Endothelial cell of umbilical vein (primary cell): Measurements from ENCODE around the gene TWIST2. TPM values are rescaled to one million over a fixed set of nuclear protein-coding genes. Genes with fewer than 3 reads are reported as not detected.

Source experiments
- BruUV-seq: library from RNA; stranded (reverse); fragments of 400-500 nt; replicated peaks from 2 replicates; lab custom pipeline; 2021; lab: Mats Ljungman, UMichigan
- CTCF ChIA-PET: fragments of 300-600, 350-600 bp; sonication (Branson Sonifier 250); formaldehyde crosslinking; loops from one replicate; lab custom pipeline; 2021; ENCODE audit warnings: antibody characterized with exemption, inconsistent platforms; lab: Charles Lee
- POLR2A ChIA-PET: fragments of 300-600, 350-600 bp; sonication (Branson Sonifier 250); formaldehyde crosslinking; loops from one replicate; lab custom pipeline; 2021; ENCODE audit warnings: antibody characterized with exemption, inconsistent platforms; lab: Charles Lee
- DNase-seq: peaks from one replicate; pipeline ENCODE4 v3.0.0-alpha.2; 2011; ENCODE audit warnings: low read depth, low spot score
- FAIRE-seq: peaks from 2 replicates; lab custom pipeline; 2011; peaks lifted over from hg19 to GRCh38; lab: Jason Lieb, UNC
- H2AFZ ChIP-seq: 2 replicates; pipeline ENCODE4 v1.6.0; 2012; ENCODE audit warnings: low read depth, low read length, control low read depth, inconsistent platforms
- H3K27ac ChIP-seq: 2 replicates; pipeline ENCODE4 v1.5.1; 2011; ENCODE audit warnings: low read depth, mild to moderate bottlenecking, control low read depth, low read length, moderate library complexity; ENCODE audit not compliant: insufficient read depth
- H3K27me3 ChIP-seq, 2 experiments: 2 replicates each; pipeline versions ENCODE4 v1.6.0 to v1.6.1; 2011; ENCODE audit warnings: low read length in 2 of 2, mixed read lengths in 1 of 2; ENCODE audit not compliant: control insufficient read depth in 2 of 2, insufficient read depth in 2 of 2
- H3K36me3 ChIP-seq, 2 experiments: 2 replicates in 1 of 2; 3 replicates in 1 of 2; pipeline ENCODE4 v1.5.1; 2011; ENCODE audit warnings: low read length in 2 of 2, mild to moderate bottlenecking in 1 of 2, moderate library complexity in 1 of 2; ENCODE audit not compliant: control insufficient read depth in 2 of 2, insufficient read depth in 2 of 2; ENCODE audit errors: extremely low read depth in 1 of 2
- H3K4me1 ChIP-seq: 3 replicates; pipeline ENCODE4 v1.5.1; 2011; ENCODE audit warnings: mild to moderate bottlenecking, low read length; ENCODE audit not compliant: control insufficient read depth, insufficient read depth; ENCODE audit errors: extremely low read depth
- H3K4me2 ChIP-seq: 2 replicates; pipeline ENCODE4 v1.6.1; 2011; ENCODE audit warnings: low read length, control low read depth, mixed read lengths; ENCODE audit not compliant: insufficient read depth
- H3K4me3 ChIP-seq, 3 experiments: fragments of 200-600 bp in 1 of 3; sonication (generic), shearing (Covaris generic) in 1 of 3; replicated peaks in 1 of 3; 2 replicates each; pipeline ENCODE4 v1.5.1; 2011 to 2016; ENCODE audit warnings: control low read depth in 3 of 3, low read length in 3 of 3, mild to moderate bottlenecking in 2 of 3, inconsistent platforms in 1 of 3, low read depth in 1 of 3, moderate library complexity in 1 of 3; ENCODE audit not compliant: insufficient read depth in 1 of 3
- H3K79me2 ChIP-seq: 2 replicates; pipeline ENCODE4 v1.6.0; 2012; ENCODE audit warnings: low read length, inconsistent platforms; ENCODE audit not compliant: control insufficient read depth, insufficient read depth
- H3K9ac ChIP-seq: replicated peaks from 2 replicates; pipeline ENCODE3; 2011; ENCODE audit warnings: low read length, control low read depth; ENCODE audit not compliant: insufficient read depth; ENCODE audit errors: extremely low read depth
- H3K9me1 ChIP-seq: replicated peaks from 3 replicates; pipeline ENCODE4 v1.6.0; 2011; ENCODE audit warnings: mild to moderate bottlenecking, low read length; ENCODE audit not compliant: control insufficient read depth, insufficient read depth; ENCODE audit errors: extremely low read depth
- H3K9me3 ChIP-seq: replicated peaks from 2 replicates; pipeline ENCODE4 v1.5.1; 2012; ENCODE audit warnings: low read length, inconsistent platforms; ENCODE audit not compliant: control insufficient read depth, insufficient read depth
- H4K20me1 ChIP-seq: replicated peaks from 2 replicates; pipeline ENCODE3; 2011; ENCODE audit warnings: mild to moderate bottlenecking, low read length; ENCODE audit not compliant: control insufficient read depth, insufficient read depth; ENCODE audit errors: extremely low read depth
- FOS ChIP-seq: IDR thresholded peaks from 2 replicates; pipeline ENCODE4 v1.6.1; 2011; ENCODE audit warnings: mild to moderate bottlenecking, low read length, moderate library complexity, borderline replicate concordance; ENCODE audit not compliant: insufficient read depth
- GATA2 ChIP-seq: IDR thresholded peaks from 2 replicates; pipeline ENCODE4 v1.7.0; 2011; ENCODE audit warnings: low read depth, mild to moderate bottlenecking, moderate library complexity, mixed read lengths, low read length; ENCODE audit not compliant: insufficient read length, insufficient read depth
- JUN ChIP-seq: IDR thresholded peaks from 2 replicates; pipeline ENCODE4 v1.6.1; 2011; ENCODE audit warnings: borderline replicate concordance, low read depth; ENCODE audit not compliant: insufficient read length, insufficient read depth
- dilution Hi-C: fragments of 300-500 bp; cut with MboI; formaldehyde crosslinking; loops from one replicate; pipeline ENCODE4 v1.15.0; 2019; ENCODE audit warnings: low sequenced_read_pairs; ENCODE audit not compliant: extremely low pct_ligation_motif_present
- intact Hi-C: fragments of 100-400 bp; cut with micrococcal nuclease; formaldehyde crosslinking; loops from one replicate; pipeline ENCODE4 v1.10.0; 2022
- polyA plus RNA-seq, 4 experiments: library from polyadenylated mRNA; depleted of rRNA in 3 of 4; stranded (reverse) in 3 of 4; unstranded in 1 of 4; fragments of >200 nt; gene quantifications; 2 replicates each; pipeline versions ENCODE4 v1.2.1 to v1.2.3, GENCODE V29; 2011 to 2012; ENCODE audit warnings: missing spikeins in 1 of 4
- total RNA-seq: library from RNA; stranded (reverse); gene quantifications from 2 replicates; pipeline ENCODE4 v1.2.3, GENCODE V29; 2021
- TF ChIP-seq, protein P1 (sequence below), 2 donors: IDR thresholded peaks; 1 replicate in 1 of 2; 2 replicates in 1 of 2; pipeline ENCODE4 v1.5.1; 2011; ENCODE audit warnings: low read length in 2 of 2, mild to moderate bottlenecking in 2 of 2, moderate library complexity in 2 of 2, control low read depth in 1 of 2, inconsistent platforms in 1 of 2, low read depth in 1 of 2; ENCODE audit not compliant: insufficient read depth in 1 of 2; ENCODE audit errors: extremely low read depth in 1 of 2
- TF ChIP-seq, protein P2 (sequence below): IDR thresholded peaks from 2 replicates; pipeline ENCODE4 v1.6.1; 2011; ENCODE audit not compliant: insufficient read depth, insufficient read length

TWIST2 gene
- total and polyA plus RNA-seq, 2 donors (not counting 3 experiments of a cell fraction or from before 2014, with no cell fraction given): 2.3 to 3.4 TPM

DNA sequence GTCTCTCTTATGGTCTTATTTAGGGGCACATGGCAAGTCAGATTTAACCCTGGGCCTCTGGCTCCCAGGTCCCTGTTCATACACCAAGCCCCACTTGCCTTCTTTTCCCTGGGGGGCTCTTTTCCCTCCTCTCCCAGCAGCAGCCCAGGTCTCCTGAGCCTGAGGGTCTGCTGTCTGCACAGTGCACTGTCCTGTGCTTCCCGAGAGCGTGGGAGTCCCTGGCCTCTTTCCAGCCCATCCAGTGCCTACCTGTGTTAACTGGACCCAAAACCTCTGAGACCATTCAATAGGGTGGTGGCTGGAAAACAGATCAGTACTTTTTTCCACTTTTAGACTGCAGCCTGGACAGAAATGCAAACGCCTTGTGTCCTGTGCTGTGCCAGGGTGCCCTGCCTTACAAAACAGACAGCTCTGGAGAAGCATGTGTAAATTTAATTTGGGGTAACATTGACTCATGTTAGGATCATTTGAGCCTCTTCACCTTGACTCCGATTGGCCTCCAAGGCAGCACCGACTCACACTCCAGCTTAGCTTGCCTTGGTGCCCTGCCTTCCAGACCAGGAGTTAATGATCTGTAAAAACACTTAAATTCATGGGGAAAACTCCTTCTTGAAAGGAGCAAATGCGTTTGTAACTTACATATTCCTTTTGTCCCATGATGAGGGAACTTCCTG is 34.3 kb downstream of the TWIST2 start:
- no peak overlapping the region for H3K4me2 ChIP-seq
- H3K27me3 ChIP-seq: no peaks in the 10 kb centered on the region
- DNase-seq: no peak
- H3K9me3 ChIP-seq: no peaks in the 10 kb centered on the region
- no peaks in the 10 kb centered on the region for H3K9me1 ChIP-seq
- CTCF ChIA-PET: no interaction called here
- H3K4me1 ChIP-seq: no peaks in the 10 kb centered on the region
- dilution Hi-C loops: no loop called here
- H3K9ac ChIP-seq: no peak overlapping the region
- TF ChIP-seq GATA2 (no peak), FOS (no peak), JUN (no peak)
- TF ChIP-seq, protein P1, sequence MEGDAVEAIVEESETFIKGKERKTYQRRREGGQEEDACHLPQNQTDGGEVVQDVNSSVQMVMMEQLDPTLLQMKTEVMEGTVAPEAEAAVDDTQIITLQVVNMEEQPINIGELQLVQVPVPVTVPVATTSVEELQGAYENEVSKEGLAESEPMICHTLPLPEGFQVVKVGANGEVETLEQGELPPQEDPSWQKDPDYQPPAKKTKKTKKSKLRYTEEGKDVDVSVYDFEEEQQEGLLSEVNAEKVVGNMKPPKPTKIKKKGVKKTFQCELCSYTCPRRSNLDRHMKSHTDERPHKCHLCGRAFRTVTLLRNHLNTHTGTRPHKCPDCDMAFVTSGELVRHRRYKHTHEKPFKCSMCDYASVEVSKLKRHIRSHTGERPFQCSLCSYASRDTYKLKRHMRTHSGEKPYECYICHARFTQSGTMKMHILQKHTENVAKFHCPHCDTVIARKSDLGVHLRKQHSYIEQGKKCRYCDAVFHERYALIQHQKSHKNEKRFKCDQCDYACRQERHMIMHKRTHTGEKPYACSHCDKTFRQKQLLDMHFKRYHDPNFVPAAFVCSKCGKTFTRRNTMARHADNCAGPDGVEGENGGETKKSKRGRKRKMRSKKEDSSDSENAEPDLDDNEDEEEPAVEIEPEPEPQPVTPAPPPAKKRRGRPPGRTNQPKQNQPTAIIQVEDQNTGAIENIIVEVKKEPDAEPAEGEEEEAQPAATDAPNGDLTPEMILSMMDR (IDR thresholded peaks at IDR 0.05; ENCODE audit: extremely low read depth in 1 of 2, insufficient read depth in 1 of 2, low read depth in 1 of 2, low read length in 2 of 2): no peak
- TF ChIP-seq, protein P2, sequence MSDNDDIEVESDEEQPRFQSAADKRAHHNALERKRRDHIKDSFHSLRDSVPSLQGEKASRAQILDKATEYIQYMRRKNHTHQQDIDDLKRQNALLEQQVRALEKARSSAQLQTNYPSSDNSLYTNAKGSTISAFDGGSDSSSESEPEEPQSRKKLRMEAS: no peak
- H3K27ac ChIP-seq: no peak overlapping the region
- no peaks in the 10 kb centered on the region for H3K79me2 ChIP-seq
- no peak for FAIRE-seq
- intact Hi-C loops: no loop called here
- no peaks in the 10 kb centered on the region for H3K36me3 ChIP-seq
- BruUV-seq: no TSS peak
- H2AFZ ChIP-seq: no peak overlapping the region
- H3K4me3 ChIP-seq: no peak overlapping the region
- POLR2A ChIA-PET: no interaction called here
- H4K20me1 ChIP-seq: no peaks in the 10 kb centered on the region
